ENCODE data around the gene CTNND2. TPM values are rescaled to one million over a fixed set of nuclear protein-coding genes. Genes with fewer than 3 reads are reported as not detected.

Gene CTNND2
- total RNA-seq, 1 donor, result 1.9 TPM

DNA sequence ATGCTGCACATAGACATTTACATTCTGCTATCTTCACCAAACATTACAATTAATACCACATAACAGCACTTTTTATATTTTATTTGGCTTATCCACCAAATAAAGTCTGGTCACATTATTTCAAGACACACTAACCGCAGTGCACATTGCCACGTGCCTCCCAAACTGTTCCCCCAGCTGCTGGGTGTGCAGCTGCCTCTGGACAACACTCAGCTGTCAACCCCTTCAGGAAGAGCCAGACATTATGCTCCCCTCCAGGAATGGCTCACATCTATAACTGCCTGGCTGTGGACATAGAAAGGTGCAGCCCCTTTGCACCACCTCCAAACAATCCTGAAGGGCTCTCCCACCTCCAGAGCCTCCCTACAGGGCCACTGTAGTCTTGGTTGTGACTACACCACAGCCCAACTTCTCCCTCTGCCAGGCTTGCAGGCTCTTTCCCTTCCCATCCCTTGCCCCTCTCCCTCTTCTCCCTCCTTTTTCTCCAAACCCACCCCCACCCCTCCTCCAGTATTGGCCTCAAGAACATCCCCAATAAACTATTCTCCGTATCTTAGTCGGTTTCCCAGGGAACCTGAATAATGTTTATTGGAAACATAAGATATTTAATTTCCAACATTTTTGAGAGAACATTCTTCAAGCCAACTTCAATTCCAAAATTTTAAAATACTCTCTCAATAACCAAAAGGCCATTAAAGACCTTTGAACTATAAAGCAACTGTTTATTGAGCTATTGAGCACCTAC, 372.3 kb downstream of the CTNND2 start:
- TF ChIP-seq CTCF (IDR thresholded peaks at IDR 0.05; ENCODE audit: insufficient read depth, low read length), result no peak
- H3K4me3 ChIP-seq (ENCODE audit: low read depth, low read length), result no peak overlapping the region
- no peak for DNase-seq (ENCODE audit: low read depth)

- no peak for DNase-seq (ENCODE audit: low read depth)
- no peak for TF ChIP-seq CTCF (IDR thresholded peaks at IDR 0.05; ENCODE audit: insufficient read depth, low read length)
- H3K4me3 ChIP-seq (ENCODE audit: low read depth, low read length), result no peak overlapping the region
Observed at GRCh38 chr5:11528720-11529119, 375.5 kb downstream of the CTNND2 start.

DNA sequence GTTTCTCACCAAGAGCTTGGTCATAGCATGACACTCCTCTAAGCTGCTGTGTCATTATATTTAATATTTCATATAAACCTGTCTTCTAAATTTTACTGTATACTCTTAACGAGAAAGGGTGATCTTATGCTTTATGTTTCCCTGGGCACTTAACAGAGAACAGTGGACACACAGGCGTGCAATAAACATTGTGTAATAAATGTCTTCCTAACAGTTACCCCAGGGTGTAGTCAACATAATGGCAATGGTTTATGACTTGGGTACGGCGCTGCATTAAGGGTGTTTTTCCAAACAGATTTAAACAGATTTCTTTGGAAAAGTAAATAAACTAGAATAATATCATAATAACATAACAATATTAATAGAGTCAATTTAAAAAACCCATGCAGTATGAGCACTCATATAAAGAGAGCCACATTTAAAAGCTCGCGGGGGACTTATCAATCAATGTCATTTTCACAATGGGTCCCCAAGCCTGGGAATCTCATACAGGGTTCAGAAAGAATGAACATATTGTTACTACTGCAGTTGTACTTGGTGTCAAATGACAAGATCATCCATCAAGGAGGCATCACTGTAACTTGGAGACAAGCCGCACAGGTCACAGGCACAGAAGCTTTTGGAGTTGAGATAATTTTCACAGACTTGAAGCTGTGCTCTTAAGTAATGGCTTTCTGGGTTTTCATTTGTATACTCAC, 376.4 kb downstream of the CTNND2 start:
- no peak for DNase-seq (ENCODE audit: low read depth)
- no peak for TF ChIP-seq CTCF (IDR thresholded peaks at IDR 0.05; ENCODE audit: insufficient read depth, low read length)
- no peak overlapping the region for H3K4me3 ChIP-seq (ENCODE audit: low read depth, low read length)

- TF ChIP-seq CTCF (IDR thresholded peaks at IDR 0.05; ENCODE audit: insufficient read depth, low read length), result no peak
- DNase-seq (ENCODE audit: low read depth), result no peak
- no peak overlapping the region for H3K4me3 ChIP-seq (ENCODE audit: low read depth, low read length)
Observed at GRCh38 chr5:11525020-11525419, 379.2 kb downstream of the CTNND2 start.

- TF ChIP-seq CTCF (IDR thresholded peaks at IDR 0.05; ENCODE audit: insufficient read depth, low read length), result no peak
- H3K4me3 ChIP-seq (ENCODE audit: low read depth, low read length), result no peak overlapping the region
- DNase-seq (ENCODE audit: low read depth), result no peak
Observed at GRCh38 chr5:11524188-11524587, 380.1 kb downstream of the CTNND2 start.

- DNase-seq (ENCODE audit: low read depth), result no peak
- H3K4me3 ChIP-seq (ENCODE audit: low read depth, low read length), result no peak overlapping the region
- no peak for TF ChIP-seq CTCF (IDR thresholded peaks at IDR 0.05; ENCODE audit: insufficient read depth, low read length)
Observed at GRCh38 chr5:11522796-11523195, 381.4 kb downstream of the CTNND2 start.
